Body of pancreas (tissue), 4 donors: ENCODE data around the gene CELF1. TPM values are rescaled to one million over a fixed set of nuclear protein-coding genes. Genes with fewer than 3 reads are reported as not detected.
"Not testable (repeated sequence)": the region's sequence is repeated elsewhere in the genome, so short reads cannot be mapped to it uniquely, and the experiment has no call there.

ENCODE experiments used
- ATAC-seq: fragments of 150-250 bp; one replicate; pipeline ENCODE4 v1.9.1; 2016
- DNase-seq, 4 donors: peaks; one replicate each; pipeline ENCODE4 v3.0.0-alpha.2; 2019
- H3K27ac ChIP-seq, 4 donors: fragments of 200-600 bp; sonication (generic); 1 replicate in 3 of 4; 2 replicates in 1 of 4; pipeline versions ENCODE4 v1.5.1 to v1.6.1; 2016 to 2019; ENCODE audit warnings: mild to moderate bottlenecking in 1 of 4, mixed read lengths in 1 of 4, moderate library complexity in 1 of 4
- H3K27me3 ChIP-seq, 2 donors: fragments of 200-600 bp; sonication (generic); one replicate each; pipeline ENCODE4 v1.6.0; 2016; ENCODE audit warnings: mild to moderate bottlenecking in 1 of 2
- H3K36me3 ChIP-seq, 2 donors: fragments of 200-600 bp; sonication (generic); replicated peaks in 1 of 2; 2 replicates each; pipeline ENCODE4 v1.5.1; 2016; ENCODE audit warnings: low read depth in 2 of 2; ENCODE audit not compliant: insufficient read depth in 1 of 2
- H3K4me1 ChIP-seq: fragments of 200-600 bp; sonication (generic); one replicate; pipeline ENCODE4 v1.6.0; 2016
- H3K4me3 ChIP-seq, 2 donors: fragments of 200-600 bp; sonication (generic); 1 replicate in 1 of 2; 2 replicates in 1 of 2; pipeline ENCODE4 v1.5.1; 2016 to 2019
- H3K9me3 ChIP-seq, 3 donors: fragments of 200-600 bp; sonication (generic); 1 replicate in 2 of 3; 2 replicates in 1 of 3; pipeline ENCODE4 v1.5.1; 2016
- POLR2A ChIP-seq, 3 donors: fragments of 450-650 bp; IDR thresholded peaks; one replicate each; pipeline ENCODE4 v1.6.1; 2016; ENCODE audit warnings: antibody characterized with exemption in 3 of 3, mild to moderate bottlenecking in 2 of 3
- WGBS, 2 donors: methylation state at CpG; one replicate each; pipeline ENCODE4 v1.1.5; 2017; 5-methylcytosine and 5-hydroxymethylcytosine counted together
- intact Hi-C: fragments of 100-400 bp; cut with DNase I; formaldehyde crosslinking; loops from one replicate; pipeline ENCODE4 v1.15.1; 2023
- total RNA-seq, 2 donors: library from RNA; depleted of rRNA; stranded (reverse); fragments of >200 nt; gene quantifications; one replicate each; pipeline ENCODE4 v1.1.0, GENCODE V29; 2016
- TF ChIP-seq, protein P1 (sequence below), 7 experiments: fragments of 450-650 bp in 4 of 7; fragments of 200-600 bp in 3 of 7; sonication (generic) in 3 of 7; IDR thresholded peaks; one replicate each; pipeline ENCODE4 v1.5.1; 2016 to 2019; ENCODE audit warnings: antibody characterized with exemption in 7 of 7

Gene CELF1
- total RNA-seq, 2 donors from 2014 or later, result 56.0 to 86.0 TPM

DNA sequence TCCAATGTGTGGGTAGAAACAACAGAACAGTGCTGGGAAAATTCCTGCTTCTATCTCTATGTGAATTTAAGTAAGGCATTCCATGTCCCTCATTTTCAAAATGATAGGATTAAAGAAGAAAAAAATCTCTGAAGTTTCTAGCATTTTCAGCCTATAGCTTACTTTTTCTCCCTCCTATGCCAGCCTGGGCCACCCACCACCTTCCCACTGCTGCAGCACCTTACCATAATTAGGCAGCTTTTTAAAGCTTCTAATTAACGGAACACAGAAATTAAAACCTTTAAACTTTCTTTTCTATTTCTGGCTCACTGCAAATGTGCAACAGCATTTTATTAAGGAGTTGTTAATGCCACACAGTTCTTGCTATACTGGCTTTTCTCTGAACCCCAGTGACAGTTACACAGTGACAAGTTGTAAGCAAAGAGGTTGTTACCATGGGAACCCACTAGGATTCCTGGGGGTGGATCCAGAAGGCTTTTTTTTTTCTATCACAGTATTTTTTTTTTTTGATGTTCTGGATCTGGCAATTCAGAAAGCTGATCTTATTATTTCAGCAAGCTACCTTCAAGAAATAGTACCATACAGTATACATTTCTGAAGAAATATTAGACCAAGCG lies 20.2 kb downstream of the CELF1 start:
- Histone ChIP-seq H3K27me3 (no peaks in the 10 kb centered on the region), H3K4me1 (peaks cover 9% of the 10 kb centered on the region), H3K27ac (no peak overlapping the region), H3K4me3 (no peak overlapping the region), H3K9me3 (no peaks in the 10 kb centered on the region), H3K36me3 (no peaks in the 10 kb centered on the region)
- intact Hi-C loops, result no loop called here
- TF ChIP-seq, protein P1, sequence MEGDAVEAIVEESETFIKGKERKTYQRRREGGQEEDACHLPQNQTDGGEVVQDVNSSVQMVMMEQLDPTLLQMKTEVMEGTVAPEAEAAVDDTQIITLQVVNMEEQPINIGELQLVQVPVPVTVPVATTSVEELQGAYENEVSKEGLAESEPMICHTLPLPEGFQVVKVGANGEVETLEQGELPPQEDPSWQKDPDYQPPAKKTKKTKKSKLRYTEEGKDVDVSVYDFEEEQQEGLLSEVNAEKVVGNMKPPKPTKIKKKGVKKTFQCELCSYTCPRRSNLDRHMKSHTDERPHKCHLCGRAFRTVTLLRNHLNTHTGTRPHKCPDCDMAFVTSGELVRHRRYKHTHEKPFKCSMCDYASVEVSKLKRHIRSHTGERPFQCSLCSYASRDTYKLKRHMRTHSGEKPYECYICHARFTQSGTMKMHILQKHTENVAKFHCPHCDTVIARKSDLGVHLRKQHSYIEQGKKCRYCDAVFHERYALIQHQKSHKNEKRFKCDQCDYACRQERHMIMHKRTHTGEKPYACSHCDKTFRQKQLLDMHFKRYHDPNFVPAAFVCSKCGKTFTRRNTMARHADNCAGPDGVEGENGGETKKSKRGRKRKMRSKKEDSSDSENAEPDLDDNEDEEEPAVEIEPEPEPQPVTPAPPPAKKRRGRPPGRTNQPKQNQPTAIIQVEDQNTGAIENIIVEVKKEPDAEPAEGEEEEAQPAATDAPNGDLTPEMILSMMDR (IDR thresholded peaks at IDR 0.05), result no peak
- TF ChIP-seq POLR2A (IDR thresholded peaks at IDR 0.05), result no peak
- ATAC-seq (no peak), DNase-seq (no peak)
- WGBS, 2 donors, result 87 to 96% methylated on average over 2 of the region's 2 CpGs

DNA sequence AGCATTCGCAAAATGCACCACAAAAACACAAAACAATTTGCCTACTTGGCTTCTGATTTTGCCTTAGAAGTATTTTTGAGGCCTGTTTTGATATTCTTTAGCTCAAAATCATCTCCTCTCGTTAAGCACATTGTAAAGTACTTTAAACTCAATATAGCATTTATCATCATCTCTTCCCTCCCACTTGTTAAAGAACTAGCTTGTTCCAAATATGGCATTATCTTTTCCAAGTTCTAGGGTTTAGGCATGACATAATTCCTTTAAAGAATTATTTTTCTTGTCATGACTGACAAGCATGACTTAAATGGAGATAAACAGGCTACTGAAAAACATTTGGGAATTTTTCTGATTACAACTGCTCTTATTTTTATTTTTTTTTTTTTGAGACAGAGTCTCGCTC lies 21.3 kb downstream of the CELF1 start:
- WGBS, 2 donors, result 76 to 79% methylated on average over 3 of the region's 3 CpGs
- Histone ChIP-seq H3K9me3 (no peaks in the 10 kb centered on the region), H3K36me3 (no peaks in the 10 kb centered on the region), H3K27ac (no peak overlapping the region), H3K4me1 (peaks cover 9% of the 10 kb centered on the region), H3K4me3 (no peak overlapping the region), H3K27me3 (no peaks in the 10 kb centered on the region)
- intact Hi-C loops, result no loop called here
- no peak for DNase-seq
- ATAC-seq, result no peak
- TF ChIP-seq POLR2A (IDR thresholded peaks at IDR 0.05), result no peak
- TF ChIP-seq, protein P1 (IDR thresholded peaks at IDR 0.05), result no peak

DNA sequence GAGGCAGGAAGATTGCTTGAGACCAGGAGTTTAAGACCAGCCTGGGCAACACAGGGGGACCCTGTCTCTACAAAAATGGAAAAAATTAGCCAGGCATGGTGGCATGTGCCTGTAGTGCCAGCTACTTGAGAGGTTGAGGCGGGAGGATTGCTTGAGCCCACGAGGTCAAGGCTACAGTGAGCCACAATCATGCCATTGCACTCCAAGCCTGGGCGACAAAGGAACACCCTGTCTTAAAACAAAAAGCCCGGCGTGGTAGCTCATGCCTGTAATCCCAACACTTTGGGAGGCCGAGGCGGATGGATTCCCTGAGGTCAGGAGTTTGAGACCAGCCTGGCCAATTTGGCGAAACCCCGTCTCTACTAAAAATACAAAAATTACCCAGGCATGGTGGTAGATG lies 22.2 kb downstream of the CELF1 start:
- not testable (repeated sequence) for H3K27me3 ChIP-seq

DNA sequence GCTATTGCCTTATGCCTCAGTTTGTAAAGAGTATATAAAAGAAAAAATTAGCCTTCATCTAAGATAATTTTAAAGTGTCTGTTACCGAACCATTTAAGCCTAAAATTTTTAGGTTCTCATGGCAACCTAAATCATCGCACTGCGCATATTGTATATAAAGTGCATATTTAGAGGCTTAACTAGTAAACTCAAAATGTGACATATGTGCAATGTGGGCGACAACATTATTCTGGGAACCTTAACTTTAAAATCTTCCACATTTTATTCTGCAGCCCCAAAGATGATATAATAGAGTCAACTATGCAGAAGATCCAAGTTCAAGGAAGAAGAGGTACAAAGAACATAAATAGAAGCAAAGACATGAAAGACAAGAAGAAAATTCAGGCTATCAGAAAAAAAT lies 23.0 kb downstream of the CELF1 start:
- no peak for DNase-seq
- 94 to 96% methylated on average over 4 of the region's 4 CpGs for WGBS, 2 donors
- no peak overlapping the region for H3K27ac ChIP-seq

More for the DNA sequence above, 22.2 kb downstream of the CELF1 start:
- ATAC-seq, H3K27ac ChIP-seq, H3K36me3 ChIP-seq, H3K4me3 ChIP-seq, DNase-seq, H3K4me1 ChIP-seq, H3K9me3 ChIP-seq, intact Hi-C loops: not testable (repeated sequence)
- WGBS, 2 donors, result 95 to 96% methylated on average over 6 to 9 of the region's 9 CpGs

DNA sequence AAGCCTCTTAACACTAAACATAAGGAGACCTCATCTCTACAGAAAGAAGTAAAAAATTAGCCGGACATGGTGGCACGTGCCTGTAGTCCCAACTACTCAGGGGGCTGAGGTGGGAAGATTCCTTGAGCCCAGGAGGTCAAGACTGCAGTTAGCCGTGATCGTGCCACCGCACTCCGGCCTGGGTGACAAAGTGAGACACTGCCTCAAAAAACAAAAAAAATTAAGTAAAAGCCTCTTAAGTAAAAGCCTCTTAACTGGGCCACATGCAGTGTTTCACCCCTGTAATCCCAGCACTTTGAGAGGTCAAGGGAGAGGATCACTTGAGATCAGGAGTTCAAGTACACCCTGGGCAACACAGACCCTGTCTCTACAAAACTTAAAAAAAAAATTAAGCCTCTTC lies 25.7 kb downstream of the CELF1 start:
- Histone ChIP-seq H3K27ac (no peak overlapping the region), H3K36me3 (no peaks in the 10 kb centered on the region), H3K4me3 (no peak overlapping the region), H3K27me3 (no peaks in the 10 kb centered on the region), H3K4me1 (peaks cover 29% of the 10 kb centered on the region), H3K9me3 (no peaks in the 10 kb centered on the region)
- DNase-seq (no peak), ATAC-seq (no peak)
- intact Hi-C loops, result no loop called here
- no peak for TF ChIP-seq POLR2A (IDR thresholded peaks at IDR 0.05)
- TF ChIP-seq, protein P1 (IDR thresholded peaks at IDR 0.05), result no peak
- WGBS, 2 donors, result 86 to 93% methylated on average over 6 of the region's 6 CpGs

More for the DNA sequence above, 23.0 kb downstream of the CELF1 start:
- no peaks in the 10 kb centered on the region for H3K9me3 ChIP-seq
- H3K4me1 ChIP-seq, result peaks cover 16% of the 10 kb centered on the region
- no peaks in the 10 kb centered on the region for H3K36me3 ChIP-seq
- no peaks in the 10 kb centered on the region for H3K27me3 ChIP-seq
- intact Hi-C loops, result no loop called here
- no peak for TF ChIP-seq POLR2A (IDR thresholded peaks at IDR 0.05)
- ATAC-seq, result no peak
- no peak overlapping the region for H3K4me3 ChIP-seq

DNA sequence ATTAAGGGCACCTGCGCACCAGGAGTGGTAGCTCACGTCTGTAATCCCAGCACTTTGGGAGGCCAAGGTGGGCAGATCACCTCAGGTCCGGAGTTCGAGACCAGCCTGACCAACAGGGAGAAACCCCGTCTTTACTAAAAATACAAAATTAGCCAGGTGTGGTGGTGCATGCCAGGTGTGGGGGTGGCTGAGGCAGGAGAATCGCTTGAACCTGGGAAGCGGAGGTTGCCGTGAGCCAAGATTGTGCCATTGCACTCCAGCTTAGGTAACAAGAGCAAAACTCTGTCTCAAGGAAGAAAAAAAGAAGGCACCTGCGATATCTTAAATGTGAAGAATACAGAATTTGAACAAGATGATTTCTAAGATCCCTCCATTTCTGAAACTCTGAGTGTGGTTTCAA lies 26.9 kb downstream of the CELF1 start:
- H3K4me1 ChIP-seq, result peaks cover 29% of the 10 kb centered on the region
- H3K27ac ChIP-seq, ATAC-seq, H3K4me3 ChIP-seq, H3K36me3 ChIP-seq, H3K9me3 ChIP-seq, intact Hi-C loops, DNase-seq, H3K27me3 ChIP-seq: not testable (repeated sequence)
- WGBS, 2 donors, result 86% methylated on average over 9 of the region's 9 CpGs
